Measurements from ENCODE around the gene PJVK. TPM values are rescaled to one million over a fixed set of nuclear protein-coding genes. Genes with fewer than 3 reads are reported as not detected.

Gene PJVK
- total and polyA plus RNA-seq, 10 of the 15 experiments (the other 5 are each of a cell fraction or from before 2014, with no cell fraction given), result 1.8 to 6.8 (median 3.2) TPM

DNA sequence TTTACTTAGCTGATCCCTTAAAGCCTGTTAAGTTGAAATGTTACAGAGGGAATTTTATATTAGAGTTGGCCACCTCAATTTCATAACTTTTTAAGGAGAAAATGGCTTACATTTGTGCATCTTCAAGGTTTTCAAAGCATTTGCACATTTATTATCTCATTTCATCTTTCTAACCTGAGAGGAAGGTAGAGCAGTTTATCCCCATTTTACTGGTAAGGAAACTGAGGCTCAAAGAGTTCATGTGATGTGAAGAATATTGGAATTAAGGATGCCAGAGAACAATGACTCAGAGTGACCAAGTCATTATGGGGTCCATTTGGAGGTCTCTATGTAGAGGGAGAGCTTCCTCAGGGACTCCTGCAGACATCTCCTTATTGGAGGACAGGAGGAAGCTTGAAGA, 35.2 kb upstream of the PJVK start:
- Histone ChIP-seq H3K4me2 (ENCODE audit: control insufficient read depth, insufficient read depth) (peak overlapping the region; percentile 28; the same call in 1 of the 2 replicates), H4K20me1 (ENCODE audit: control insufficient read depth, insufficient read depth) (no peaks in the 10 kb centered on the region), H2AFZ (ENCODE audit: control insufficient read depth, low read depth, low read length) (no peak overlapping the region), H3K79me2 (ENCODE audit: control insufficient read depth, insufficient read depth, low read length) (peaks cover 28% of the 10 kb centered on the region), H3K4me3 (peak overlapping the region; percentile 16; the same call in 1 of the 2 replicates), H3K9me3 (replicated peaks; ENCODE audit: control insufficient read depth, insufficient read depth, low read length) (no peaks in the 10 kb centered on the region), H3K27me3 (replicated peaks in 1 of 2; ENCODE audit: control insufficient read depth in 2 of 2, insufficient read depth in 2 of 2, low read length in 1 of 2) (no peaks in the 10 kb centered on the region), H3K27ac (ENCODE audit: control insufficient read depth, insufficient read depth) (no peak overlapping the region), H3K36me3 (ENCODE audit: control insufficient read depth in 2 of 2, insufficient read depth in 2 of 2, low read length in 1 of 2) (no peaks in the 10 kb centered on the region; a peak in 1 of 4 replicates), H3K9ac (ENCODE audit: control insufficient read depth, insufficient read depth, low read length) (no peak overlapping the region), H3K4me1 (ENCODE audit: control insufficient read depth, insufficient read depth, low read length) (peaks cover 6% of the 10 kb centered on the region)
- RAD21 ChIA-PET (ENCODE audit: unreplicated experiment), result interaction anchor here (0.8 to 8.3 kb wide), 5 partner anchors 12 to 304 kb away, joined by 3 to 162 read pairs (median 26); partner anchors contain the start of genes PJVK, PRKRA and RBM45
- in situ Hi-C loops (cut with MboI), result loop anchor here (5.0 kb wide), 2 partner anchors 109 to 304 kb away; partner anchors contain the start of gene RBM45
- SMC1A ChIA-PET (ENCODE audit: uncharacterized antibody, unreplicated experiment), result interaction anchor here (1.5 to 10.6 kb wide), 5 partner anchors 12 to 305 kb away, joined by 4 to 454 read pairs (median 9); partner anchors contain the start of genes PJVK and PRKRA
- POLR2A ChIA-PET, result interaction anchor here (0.6 to 5.1 kb wide), 3 partner anchors 12 to 45 kb away, joined by 3 to 64 read pairs (median 5); no protein-coding TSS in a partner anchor
- no peak for ATAC-seq
- intact Hi-C loops (cut with micrococcal nuclease; ENCODE audit: unreplicated experiment), result no loop called here
- CTCF ChIA-PET, result interaction anchor here (1.8 to 12.4 kb wide), 5 partner anchors 8 to 303 kb away, joined by 16 to 702 read pairs (median 73); partner anchors contain the start of genes PJVK, PRKRA and RBM45
- TF ChIP-seq SREBF2 (IDR thresholded peaks at IDR 0.05; ENCODE audit: low read length) (no peak), IRF4 (IDR thresholded peaks at IDR 0.05; ENCODE audit: low read depth, low read length) (no peak), RB1 (IDR thresholded peaks at IDR 0.05; ENCODE audit: borderline replicate concordance) (no peak), NR2F1 (conservative IDR thresholded peaks at IDR 0.05) (no peak), GABPA (IDR thresholded peaks at IDR 0.05; ENCODE audit: low read depth) (no peak), NFYB (IDR thresholded peaks at IDR 0.05; ENCODE audit: insufficient read depth, low read depth, low read length) (no peak), POLR2AphosphoS5 (IDR thresholded peaks at IDR 0.05; ENCODE audit: low read length) (no peak), STAT3 (IDR thresholded peaks at IDR 0.05; ENCODE audit: low read depth, low read length) (no peak), ZNF622 (IDR thresholded peaks at IDR 0.05) (no peak), ZBTB4 (CRISPR knock-in tag; IDR thresholded peaks at IDR 0.05) (no peak), ZNF217 (IDR thresholded peaks at IDR 0.05) (no peak)
- TF ChIP-seq, protein P1, sequence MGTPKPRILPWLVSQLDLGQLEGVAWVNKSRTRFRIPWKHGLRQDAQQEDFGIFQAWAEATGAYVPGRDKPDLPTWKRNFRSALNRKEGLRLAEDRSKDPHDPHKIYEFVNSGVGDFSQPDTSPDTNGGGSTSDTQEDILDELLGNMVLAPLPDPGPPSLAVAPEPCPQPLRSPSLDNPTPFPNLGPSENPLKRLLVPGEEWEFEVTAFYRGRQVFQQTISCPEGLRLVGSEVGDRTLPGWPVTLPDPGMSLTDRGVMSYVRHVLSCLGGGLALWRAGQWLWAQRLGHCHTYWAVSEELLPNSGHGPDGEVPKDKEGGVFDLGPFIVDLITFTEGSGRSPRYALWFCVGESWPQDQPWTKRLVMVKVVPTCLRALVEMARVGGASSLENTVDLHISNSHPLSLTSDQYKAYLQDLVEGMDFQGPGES (IDR thresholded peaks at IDR 0.05), result no peak
- no peak for FAIRE-seq
- no peak for DNase-seq (ENCODE audit: low read depth, low spot score)
- no TSS peak for BruUV-seq (replicated peaks)
